H9 (cell line): Measurements from ENCODE around the gene FALEC. TPM values are rescaled to one million over a fixed set of nuclear protein-coding genes. Genes with fewer than 3 reads are reported as not detected.

Source experiments
- DNase-seq: peaks from one replicate; pipeline ENCODE4 v3.0.0-alpha.2; 2017
- H2AFZ ChIP-seq: one replicate; pipeline ENCODE4 v1.6.1; 2013; ENCODE audit warnings: mild to moderate bottlenecking, low read length, control low read depth, moderate library complexity
- H2AK5ac ChIP-seq: 2 replicates; pipeline ENCODE4 v1.6.1; 2013; ENCODE audit warnings: low read length, control low read depth, mixed read lengths; ENCODE audit not compliant: insufficient read length
- H2BK120ac ChIP-seq: one replicate; pipeline ENCODE4 v1.6.1; 2013; ENCODE audit warnings: low read depth, mild to moderate bottlenecking, low read length, control low read depth, inconsistent platforms; ENCODE audit not compliant: poor library complexity, severe bottlenecking
- H2BK12ac ChIP-seq: 2 replicates; pipeline ENCODE4 v1.6.1; 2013; ENCODE audit warnings: low read length, control low read depth, mixed read lengths, low read depth; ENCODE audit not compliant: insufficient read length
- H2BK15ac ChIP-seq: 2 replicates; pipeline ENCODE4 v1.6.1; 2013; ENCODE audit warnings: low read depth, low read length, control low read depth
- H2BK20ac ChIP-seq: one replicate; pipeline ENCODE4 v1.6.1; 2013; ENCODE audit warnings: low read depth, mild to moderate bottlenecking, low read length, control low read depth, inconsistent platforms; ENCODE audit not compliant: poor library complexity, severe bottlenecking
- H2BK5ac ChIP-seq: 2 replicates; pipeline ENCODE4 v1.6.1; 2013; ENCODE audit warnings: low read length, control low read depth, mixed read lengths; ENCODE audit not compliant: insufficient read length
- H3K14ac ChIP-seq: 2 replicates; pipeline ENCODE4 v1.6.1; 2013; ENCODE audit warnings: low read length, control low read depth; ENCODE audit not compliant: insufficient read depth
- H3K18ac ChIP-seq: 2 replicates; pipeline ENCODE4 v1.6.1; 2013; ENCODE audit warnings: low read depth, mild to moderate bottlenecking, mixed read lengths, low read length, control low read depth; ENCODE audit not compliant: insufficient read length
- H3K23ac ChIP-seq: 2 replicates; pipeline ENCODE4 v1.6.1; 2013; ENCODE audit warnings: low read length, control low read depth, mixed read lengths, low read depth; ENCODE audit not compliant: insufficient read length
- H3K23me2 ChIP-seq: 2 replicates; pipeline ENCODE4 v1.6.1; 2013; ENCODE audit warnings: low read depth, mild to moderate bottlenecking, mixed read lengths, low read length, control low read depth; ENCODE audit not compliant: insufficient read length, poor library complexity, severe bottlenecking
- H3K27ac ChIP-seq: 2 replicates; pipeline ENCODE4 v1.5.1; 2013; ENCODE audit warnings: low read length, control low read depth, mixed read lengths, low read depth; ENCODE audit not compliant: insufficient read length
- H3K27me3 ChIP-seq: 2 replicates; pipeline ENCODE4 v1.6.1; 2013; ENCODE audit warnings: low read length, control low read depth, inconsistent platforms; ENCODE audit not compliant: insufficient read depth
- H3K4ac ChIP-seq: 2 replicates; pipeline ENCODE4 v1.6.1; 2013; ENCODE audit warnings: low read depth, mild to moderate bottlenecking, control low read depth, inconsistent platforms, low read length, moderate library complexity
- H3K4me1 ChIP-seq: 2 replicates; pipeline ENCODE4 v1.6.1; 2013; ENCODE audit warnings: low read length, control low read depth, inconsistent platforms; ENCODE audit not compliant: insufficient read depth
- H3K4me2 ChIP-seq: 2 replicates; pipeline ENCODE4 v1.6.1; 2013; ENCODE audit warnings: low read length, control low read depth, mixed read lengths; ENCODE audit not compliant: insufficient read length, insufficient read depth
- H3K56ac ChIP-seq: 2 replicates; pipeline ENCODE4 v1.6.1; 2013; ENCODE audit warnings: low read depth, mild to moderate bottlenecking, mixed read lengths, low read length, control low read depth; ENCODE audit not compliant: insufficient read length
- H3K79me1 ChIP-seq: 2 replicates; pipeline ENCODE4 v1.6.1; 2013; ENCODE audit warnings: low read depth, mild to moderate bottlenecking, moderate library complexity, low read length, control low read depth, inconsistent platforms; ENCODE audit not compliant: insufficient read depth, poor library complexity, severe bottlenecking
- H3K79me2 ChIP-seq: 2 replicates; pipeline ENCODE4 v1.6.1; 2013; ENCODE audit warnings: low read length, control low read depth, inconsistent platforms; ENCODE audit not compliant: insufficient read depth
- H3K9ac ChIP-seq: 2 replicates; pipeline ENCODE4 v1.6.1; 2013; ENCODE audit warnings: low read length, control low read depth, mixed read lengths; ENCODE audit not compliant: insufficient read length; ENCODE audit errors: extremely low read depth
- H3K9me3 ChIP-seq: one replicate; pipeline ENCODE4 v1.6.1; 2013; ENCODE audit warnings: low read depth, low read length, inconsistent platforms; ENCODE audit not compliant: control insufficient read depth
- H3T11ph ChIP-seq: one replicate; pipeline ENCODE4 v1.6.1; 2013; ENCODE audit warnings: mild to moderate bottlenecking, low read length, control low read depth, inconsistent platforms
- H4K20me1 ChIP-seq: one replicate; pipeline ENCODE4 v1.6.1; 2013; ENCODE audit not compliant: control insufficient read depth, insufficient read length, insufficient read depth
- H4K5ac ChIP-seq: 2 replicates; pipeline ENCODE4 v1.6.1; 2013; ENCODE audit warnings: low read depth, mild to moderate bottlenecking, mixed read lengths, low read length, control low read depth; ENCODE audit not compliant: insufficient read length
- H4K8ac ChIP-seq: replicated peaks from 2 replicates; pipeline ENCODE4 v1.6.1; 2013; ENCODE audit warnings: low read length, control low read depth, mixed read lengths, low read depth; ENCODE audit not compliant: insufficient read length
- H4K91ac ChIP-seq: 2 replicates; pipeline ENCODE4 v1.6.1; 2013; ENCODE audit warnings: low read depth, mild to moderate bottlenecking, moderate library complexity, mixed read lengths, low read length, control low read depth; ENCODE audit not compliant: insufficient read length
- H3K27ac Mint-ChIP-seq, 3 experiments: 2 replicates in 2 of 3; 3 replicates in 1 of 3; pipeline ENCODE4 v1.8.0; 2020 to 2021; ENCODE audit warnings: mixed read lengths in 3 of 3, mild to moderate bottlenecking in 1 of 3, moderate library complexity in 1 of 3
- H3K27me3 Mint-ChIP-seq: 2 replicates; pipeline ENCODE4 v1.8.0; 2021; ENCODE audit warnings: low read depth, mild to moderate bottlenecking, moderate library complexity, mixed read lengths
- H3K36me3 Mint-ChIP-seq, 3 experiments: 2 replicates in 2 of 3; 3 replicates in 1 of 3; pipeline ENCODE4 v1.8.0; 2020 to 2021; ENCODE audit warnings: low read depth in 3 of 3, mixed read lengths in 3 of 3; ENCODE audit not compliant: insufficient read depth in 1 of 3
- H3K4me1 Mint-ChIP-seq, 2 experiments: 2 replicates each; pipeline ENCODE4 v1.8.0; 2020; ENCODE audit warnings: mixed read lengths in 2 of 2
- H3K4me3 Mint-ChIP-seq, 2 experiments: 2 replicates in 1 of 2; 3 replicates in 1 of 2; pipeline ENCODE4 v1.8.0; 2020 to 2021; ENCODE audit warnings: mild to moderate bottlenecking in 2 of 2, mixed read lengths in 2 of 2, moderate library complexity in 1 of 2
- H3K9me3 Mint-ChIP-seq, 2 experiments: 2 replicates in 1 of 2; 3 replicates in 1 of 2; pipeline ENCODE4 v1.8.0; 2020; ENCODE audit warnings: mild to moderate bottlenecking in 2 of 2, mixed read lengths in 2 of 2, moderate library complexity in 1 of 2
- CTCF ChIP-seq: fragments of 200-600 bp; sonication (generic); conservative IDR thresholded peaks from 3 replicates; pipeline ENCODE4 v1.8.0; 2021; ENCODE audit warnings: antibody characterized with exemption, mild to moderate bottlenecking
- WGBS: extraction: QIAGEN DNeasy Blood & Tissue Kit; methylation state at CpG from one replicate; pipeline ENCODE4 v1.1.7; 2013; ENCODE audit warnings: missing lambda C conversion rate, low lambda C conversion rate, mixed read lengths; ENCODE audit not compliant: insufficient read length; ENCODE audit errors: extremely low coverage; 5-methylcytosine and 5-hydroxymethylcytosine counted together
- total RNA-seq: library from RNA; stranded (reverse); gene quantifications from 2 replicates; pipeline ENCODE4 v1.2.1, GENCODE V29; 2021

Gene FALEC
- total RNA-seq, 1 experiment from 2014 or later = not detected

GRCh38 chr1:150548632-150549495, 33.3 kb downstream of the FALEC start, which contains the start of gene ADAMTSL4:
TSS of gene ADAMTSL4 (plus strand) at chr1:150549408. CDS start at chr1:150552289, 2,881 bp downstream.
- Histone ChIP-seq H4K8ac (no peak within 1 kb of the TSS), H3K4me1 (0 out of 2 replicates have a peak, but pooled peaks cover 3% of the 10 kb centered on the region), H2BK12ac (no peak within 1 kb of the TSS), H2BK120ac (no peak within 1 kb of the TSS), H2BK15ac (no peak within 1 kb of the TSS), H3K23me2 (peaks cover 10% of the 10 kb centered on the region), H3K14ac (peak within 1 kb of the TSS; percentile 73), H2BK20ac (no peak within 1 kb of the TSS), H3K79me1 (no peaks in the 10 kb centered on the region), H4K5ac (no peak within 1 kb of the TSS), H2AFZ (no peak within 1 kb of the TSS), H3K23ac (no peak within 1 kb of the TSS), H3K79me2 (no peaks in the 10 kb centered on the region), H3T11ph (no peak within 1 kb of the TSS), H3K9me3 (no peaks in the 10 kb centered on the region), H2BK5ac (no peak within 1 kb of the TSS), H3K27me3 (peaks cover 3% of the 10 kb centered on the region; the same call in 1 of the 2 replicates), H3K56ac (no peak within 1 kb of the TSS), H3K27ac (no peak within 1 kb of the TSS), H2AK5ac (no peak within 1 kb of the TSS), H3K18ac (no peak within 1 kb of the TSS), H3K9ac (peak within 1 kb of the TSS; percentile 59), H3K4me2 (peak within 1 kb of the TSS; percentile 48), H4K20me1 (no peaks in the 10 kb centered on the region), H3K4ac (no peak within 1 kb of the TSS), H4K91ac (no peak within 1 kb of the TSS)
- peaks cover 16 to 28% of the 10 kb centered on the region in 2 experiments for H3K4me1 Mint-ChIP-seq
- H3K4me3 Mint-ChIP-seq = peak within 1 kb of the TSS; percentile 69 to 87
- peaks cover 0 to 2% (median 0%) of the 10 kb centered on the region in 3 experiments; a peak in 2 of 7 replicates for H3K36me3 Mint-ChIP-seq
- TF ChIP-seq CTCF = no peak; the same call in 2 of the 3 replicates
- H3K27ac Mint-ChIP-seq = no peak within 1 kb of the TSS; a peak in 1 of 7 replicates
- DNase-seq = peak; percentile 51
- H3K27me3 Mint-ChIP-seq = peaks cover 43% of the 10 kb centered on the region
- no peaks in the 10 kb centered on the region for H3K9me3 Mint-ChIP-seq
- WGBS = no CpG with 5 or more reads among the region's 91 CpGs
